Mesendoderm (in vitro differentiated cells): ENCODE measurements around the gene RNU5B-1.

Experiments
- DNase-seq: peaks from one replicate; pipeline ENCODE4 v3.0.0; 2013
- H2AK5ac ChIP-seq: 2 replicates; pipeline ENCODE4 v1.6.1; 2013; ENCODE audit warnings: low read length, inconsistent platforms
- H2BK120ac ChIP-seq: 2 replicates; pipeline ENCODE4 v1.6.1; 2013; ENCODE audit warnings: low read depth, mild to moderate bottlenecking, low read length, moderate library complexity, mixed read lengths
- H2BK15ac ChIP-seq: replicated peaks from 2 replicates; pipeline ENCODE4 v1.6.1; 2013; ENCODE audit warnings: low read depth, mild to moderate bottlenecking, moderate library complexity
- H2BK5ac ChIP-seq: 2 replicates; pipeline ENCODE4 v1.6.1; 2013; ENCODE audit warnings: low read length, inconsistent platforms
- H3K18ac ChIP-seq: 2 replicates; pipeline ENCODE4 v1.6.1; 2013; ENCODE audit warnings: mild to moderate bottlenecking, low read length, mixed read lengths
- H3K23ac ChIP-seq: one replicate; pipeline ENCODE4 v1.6.1; 2013; ENCODE audit warnings: low read length
- H3K27ac ChIP-seq: 2 replicates; pipeline ENCODE4 v1.5.1; 2013; ENCODE audit warnings: low read depth, mild to moderate bottlenecking, inconsistent platforms, low read length, moderate library complexity
- H3K27me3 ChIP-seq: 2 replicates; pipeline ENCODE4 v1.6.1; 2013; ENCODE audit warnings: low read length, control low read depth, mild to moderate bottlenecking, inconsistent platforms; ENCODE audit not compliant: insufficient read depth, poor library complexity
- H3K36me3 ChIP-seq: 2 replicates; pipeline ENCODE4 v1.6.1; 2013; ENCODE audit warnings: low read length, inconsistent platforms; ENCODE audit not compliant: control insufficient read depth, insufficient read depth
- H3K4ac ChIP-seq: one replicate; pipeline ENCODE4 v1.6.1; 2013; ENCODE audit warnings: low read depth, mild to moderate bottlenecking, low read length, moderate library complexity
- H3K4me1 ChIP-seq: 2 replicates; pipeline ENCODE4 v1.6.1; 2013; ENCODE audit warnings: low read depth, low read length, inconsistent platforms; ENCODE audit not compliant: control insufficient read depth
- H3K4me2 ChIP-seq: 2 replicates; pipeline ENCODE4 v1.6.1; 2013; ENCODE audit warnings: low read length
- H3K4me3 ChIP-seq: 2 replicates; pipeline ENCODE4 v1.5.1; 2013; ENCODE audit warnings: mild to moderate bottlenecking, low read length
- H3K56ac ChIP-seq: one replicate; pipeline ENCODE4 v1.6.1; 2013; ENCODE audit warnings: low read length
- H3K79me1 ChIP-seq: 2 replicates; pipeline ENCODE4 v1.6.1; 2013; ENCODE audit warnings: low read length, inconsistent platforms
- H3K79me2 ChIP-seq: 2 replicates; pipeline ENCODE4 v1.6.1; 2013; ENCODE audit warnings: mild to moderate bottlenecking, low read length; ENCODE audit not compliant: control insufficient read depth, insufficient read depth
- H3K9ac ChIP-seq: 2 replicates; pipeline ENCODE4 v1.6.1; 2013; ENCODE audit warnings: low read length, inconsistent platforms
- H4K5ac ChIP-seq: one replicate; pipeline ENCODE4 v1.6.1; 2013; ENCODE audit warnings: low read length
- H4K8ac ChIP-seq: one replicate; pipeline ENCODE4 v1.6.1; 2013; ENCODE audit warnings: low read depth, mild to moderate bottlenecking, control low read depth, low read length, moderate library complexity
- WGBS: extraction: QIAGEN DNeasy Blood & Tissue Kit; methylation state at CpG from one replicate; pipeline ENCODE4 v1.1.7; 2013; ENCODE audit warnings: low lambda C conversion rate, missing lambda C conversion rate; ENCODE audit not compliant: insufficient coverage; ENCODE audit errors: extremely low coverage; 5-methylcytosine and 5-hydroxymethylcytosine counted together

RNU5B-1 gene

GRCh38 chr15:65334586-65335231 is 30.2 kb downstream of the RNU5B-1 start:
- H3K79me2 ChIP-seq: peaks cover 8% of the 10 kb centered on the region
- WGBS: no CpG with 5 or more reads among the region's 20 CpGs
- H2AK5ac ChIP-seq: peak overlapping the region; percentile 22
- no peak overlapping the region for H3K23ac ChIP-seq
- no peak overlapping the region for H2BK15ac ChIP-seq
- H3K9ac ChIP-seq: peak overlapping the region; percentile 32
- H3K4me3 ChIP-seq: no peak overlapping the region
- H4K5ac ChIP-seq: no peak overlapping the region
- peak overlapping the region; percentile 30 for H2BK5ac ChIP-seq
- peak overlapping the region; percentile 44 for H3K56ac ChIP-seq
- no peak overlapping the region for H4K8ac ChIP-seq
- peaks cover 11% of the 10 kb centered on the region for H3K79me1 ChIP-seq
- no peak overlapping the region for H2BK120ac ChIP-seq
- no peaks in the 10 kb centered on the region for H3K27me3 ChIP-seq
- H3K4me1 ChIP-seq: peaks cover 22% of the 10 kb centered on the region
- H3K4me2 ChIP-seq: no peak overlapping the region
- no peak overlapping the region for H3K18ac ChIP-seq
- H3K4ac ChIP-seq: no peak overlapping the region
- DNase-seq: peak; percentile 78
- no peak overlapping the region for H3K27ac ChIP-seq
- peaks cover 6% of the 10 kb centered on the region for H3K36me3 ChIP-seq

GRCh38 chr15:65335278-65336055 is 31.0 kb downstream of the RNU5B-1 start:
- H2BK15ac ChIP-seq: no peak overlapping the region
- no peaks in the 10 kb centered on the region for H3K27me3 ChIP-seq
- H3K4ac ChIP-seq: no peak overlapping the region
- no CpG with 5 or more reads among the region's 19 CpGs for WGBS
- no peak overlapping the region for H4K8ac ChIP-seq
- H3K79me2 ChIP-seq: peaks cover 8% of the 10 kb centered on the region
- H3K9ac ChIP-seq: no peak overlapping the region
- no peak for DNase-seq
- peaks cover 11% of the 10 kb centered on the region for H3K79me1 ChIP-seq
- peaks cover 25% of the 10 kb centered on the region for H3K4me1 ChIP-seq
- no peak overlapping the region for H2BK120ac ChIP-seq
- peak overlapping the region; percentile 30 for H2BK5ac ChIP-seq
- no peak overlapping the region for H3K4me3 ChIP-seq
- H4K5ac ChIP-seq: peak overlapping the region; percentile 39
- H3K4me2 ChIP-seq: no peak overlapping the region
- H3K56ac ChIP-seq: peak overlapping the region; percentile 44
- H3K18ac ChIP-seq: no peak overlapping the region
- no peak overlapping the region for H3K23ac ChIP-seq
- peak overlapping the region; percentile 22 for H2AK5ac ChIP-seq
- H3K36me3 ChIP-seq: peaks cover 3% of the 10 kb centered on the region
- H3K27ac ChIP-seq: no peak overlapping the region

DNA sequence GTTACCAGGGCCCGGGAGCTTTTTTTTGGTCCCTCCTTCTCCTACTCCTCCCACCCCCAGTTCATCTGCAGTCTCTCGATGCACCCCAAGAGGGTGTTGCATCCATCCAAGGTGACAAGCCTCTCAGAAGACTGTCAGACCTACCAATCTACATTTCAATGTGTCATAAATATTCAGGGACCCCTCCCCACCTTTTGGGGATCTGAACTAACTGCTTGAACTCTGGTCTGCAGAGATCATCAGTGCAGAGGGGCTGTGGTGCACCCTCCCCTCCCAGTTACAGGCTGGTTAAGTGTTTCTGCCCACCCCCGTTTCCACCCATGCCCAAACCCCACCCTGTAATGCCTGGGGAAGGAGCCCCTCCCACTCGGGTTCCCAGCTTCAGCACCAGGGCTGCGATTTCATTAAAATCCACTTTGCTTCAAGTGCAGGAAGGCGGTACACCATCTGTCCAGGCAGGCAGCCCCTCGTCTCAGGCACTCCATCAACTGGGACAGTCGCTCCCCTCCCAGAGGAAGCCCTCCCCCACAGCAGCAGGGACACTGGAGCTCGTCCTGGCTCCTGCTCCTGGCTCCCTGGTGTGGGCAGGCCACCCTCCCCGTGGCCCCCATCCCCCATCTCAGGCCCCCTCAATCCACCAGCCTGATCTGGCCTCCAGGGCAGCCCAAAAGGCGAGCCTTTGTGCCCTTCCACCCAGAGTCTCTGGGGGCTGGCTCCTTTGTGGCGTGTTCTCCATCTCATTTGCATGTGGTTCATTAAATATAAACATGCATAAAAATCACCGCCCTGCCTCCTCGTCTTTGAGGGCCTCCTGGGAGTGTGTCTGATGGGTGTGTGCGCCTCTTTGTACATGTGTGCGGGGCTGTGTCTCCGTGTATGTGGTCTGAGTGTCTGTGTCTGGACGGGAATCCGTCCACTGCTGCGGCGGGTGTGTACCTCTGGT is 32.3 kb downstream of the RNU5B-1 start:
- Histone ChIP-seq H3K23ac (no peak overlapping the region), H2BK5ac (no peak overlapping the region), H3K4me3 (no peak overlapping the region), H3K27ac (no peak overlapping the region), H3K4ac (no peak overlapping the region), H3K4me1 (peaks cover 25% of the 10 kb centered on the region), H2BK15ac (no peak overlapping the region), H3K79me1 (peaks cover 14% of the 10 kb centered on the region), H4K8ac (no peak overlapping the region), H3K9ac (peak overlapping the region; percentile 29), H3K36me3 (peaks cover 1% of the 10 kb centered on the region), H2AK5ac (no peak overlapping the region), H3K79me2 (peaks cover 8% of the 10 kb centered on the region), H2BK120ac (no peak overlapping the region), H3K18ac (no peak overlapping the region), H4K5ac (no peak overlapping the region), H3K56ac (peak overlapping the region; percentile 79), H3K27me3 (no peaks in the 10 kb centered on the region), H3K4me2 (no peak overlapping the region)
- peak; percentile 48 for DNase-seq
- no CpG with 5 or more reads among the region's 21 CpGs for WGBS

GRCh38 chr15:65337436-65338070 is 33.1 kb downstream of the RNU5B-1 start:
- Histone ChIP-seq H3K4me1 (peaks cover 25% of the 10 kb centered on the region), H2BK120ac (no peak overlapping the region), H3K4ac (no peak overlapping the region), H3K79me2 (peaks cover 8% of the 10 kb centered on the region), H4K5ac (no peak overlapping the region), H3K56ac (peak overlapping the region; percentile 25), H3K4me2 (no peak overlapping the region), H2BK5ac (no peak overlapping the region), H3K23ac (no peak overlapping the region), H3K27me3 (no peaks in the 10 kb centered on the region), H3K79me1 (peaks cover 17% of the 10 kb centered on the region), H3K18ac (no peak overlapping the region), H4K8ac (no peak overlapping the region), H2AK5ac (no peak overlapping the region), H3K36me3 (peaks cover 1% of the 10 kb centered on the region), H2BK15ac (no peak overlapping the region), H3K4me3 (no peak overlapping the region), H3K9ac (no peak overlapping the region), H3K27ac (no peak overlapping the region)
- no peak for DNase-seq
- WGBS: no CpG with 5 or more reads among the region's 6 CpGs

DNA sequence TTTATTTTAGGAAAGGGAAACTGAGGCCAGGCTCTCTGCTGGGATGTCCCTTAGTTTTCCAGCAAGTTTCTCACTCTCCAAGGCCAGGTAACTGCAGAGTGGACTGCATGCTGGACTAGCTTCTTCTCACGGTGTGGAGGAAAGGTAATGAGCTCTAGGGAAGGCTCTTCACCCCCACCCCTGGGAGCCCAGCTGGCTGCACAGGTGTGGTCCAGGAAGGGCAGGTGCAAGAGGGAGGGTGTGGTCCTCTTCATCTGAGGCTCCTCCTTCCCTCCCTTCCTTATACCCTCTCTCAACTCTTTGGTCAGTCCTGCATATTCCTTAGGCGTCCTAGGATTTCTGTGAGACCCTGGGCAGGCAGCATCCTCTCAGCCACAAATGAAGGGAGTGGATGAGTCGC is 33.9 kb downstream of the RNU5B-1 start:
- H3K4me2 ChIP-seq: no peak overlapping the region
- H3K36me3 ChIP-seq: no peaks in the 10 kb centered on the region
- no peak overlapping the region for H3K23ac ChIP-seq
- no peak overlapping the region for H2BK5ac ChIP-seq
- no peak overlapping the region for H2BK120ac ChIP-seq
- H3K27ac ChIP-seq: no peak overlapping the region
- no peak overlapping the region for H4K5ac ChIP-seq
- no CpG with 5 or more reads among the region's 3 CpGs for WGBS
- H3K9ac ChIP-seq: no peak overlapping the region
- DNase-seq: no peak
- no peak overlapping the region for H3K4me3 ChIP-seq
- no peak overlapping the region for H3K4ac ChIP-seq
- H3K18ac ChIP-seq: no peak overlapping the region
- peaks cover 8% of the 10 kb centered on the region for H3K79me2 ChIP-seq
- no peak overlapping the region for H3K56ac ChIP-seq
- peaks cover 17% of the 10 kb centered on the region for H3K79me1 ChIP-seq
- H3K4me1 ChIP-seq: peaks cover 25% of the 10 kb centered on the region
- no peak overlapping the region for H4K8ac ChIP-seq
- H2AK5ac ChIP-seq: no peak overlapping the region
- no peaks in the 10 kb centered on the region for H3K27me3 ChIP-seq
- H2BK15ac ChIP-seq: no peak overlapping the region
